Liver (tissue), 9 donors: ENCODE measurements around the gene BTBD1. TPM values are rescaled to one million over a fixed set of nuclear protein-coding genes. Genes with fewer than 3 reads are reported as not detected.

Experiments used
- DNase-seq: peaks from one replicate; pipeline ENCODE4 v3.0.0-alpha.2; 2017; ENCODE audit warnings: low spot score
- H3K27ac ChIP-seq, 2 donors: one replicate each; pipeline ENCODE4 v1.7.0; 2013; ENCODE audit warnings: inconsistent platforms in 2 of 2, low read length in 2 of 2, control low read depth in 1 of 2, low read depth in 1 of 2, mild to moderate bottlenecking in 1 of 2
- H3K27me3 ChIP-seq, 4 donors: one replicate each; pipeline versions ENCODE4 v1.6.1 to v1.7.0; 2013; ENCODE audit warnings: low read length in 3 of 4, inconsistent platforms in 1 of 4, mild to moderate bottlenecking in 1 of 4, moderate library complexity in 1 of 4; ENCODE audit not compliant: control insufficient read depth in 4 of 4, insufficient read depth in 4 of 4
- H3K36me3 ChIP-seq, 4 donors: one replicate each; pipeline versions ENCODE4 v1.6.1 to v1.7.0; 2013; ENCODE audit warnings: low read length in 3 of 4, mild to moderate bottlenecking in 3 of 4, low read depth in 1 of 4, moderate library complexity in 1 of 4; ENCODE audit not compliant: control insufficient read depth in 4 of 4, insufficient read depth in 3 of 4
- H3K4me1 ChIP-seq, 4 donors: one replicate each; pipeline versions ENCODE4 v1.6.1 to v1.7.0; 2013; ENCODE audit warnings: low read length in 3 of 4, mild to moderate bottlenecking in 3 of 4, moderate library complexity in 1 of 4; ENCODE audit not compliant: control insufficient read depth in 4 of 4, insufficient read depth in 4 of 4
- H3K4me3 ChIP-seq, 3 donors: one replicate each; pipeline versions ENCODE4 v1.6.1 to v1.7.0; 2013; ENCODE audit warnings: low read length in 3 of 3, control low read depth in 1 of 3, low read depth in 1 of 3, mild to moderate bottlenecking in 1 of 3
- H3K9ac ChIP-seq, 2 donors: one replicate each; pipeline ENCODE4 v1.7.0; 2013; ENCODE audit warnings: low read length in 2 of 2, mild to moderate bottlenecking in 2 of 2, moderate library complexity in 2 of 2, control low read depth in 1 of 2, low read depth in 1 of 2
- H3K9me3 ChIP-seq, 4 donors: one replicate each; pipeline versions ENCODE4 v1.6.1 to v1.7.0; 2013; ENCODE audit warnings: low read length in 3 of 4; ENCODE audit not compliant: control insufficient read depth in 4 of 4
- CTCF ChIP-seq: fragments of 150-350 bp; IDR thresholded peaks from 2 replicates; pipeline ENCODE4 v1.5.1; 2017; ENCODE audit warnings: improper control_type of control experiment, low read depth, low read length; ENCODE audit not compliant: missing input control
- EGR1 ChIP-seq, 2 donors: IDR thresholded peaks; 2 replicates each; pipeline ENCODE4 v1.6.1; 2016 to 2018; ENCODE audit warnings: antibody characterized with exemption in 2 of 2, low read depth in 2 of 2
- FOXA1 ChIP-seq: IDR thresholded peaks from 2 replicates; pipeline ENCODE4 v1.6.1; 2016; ENCODE audit warnings: antibody characterized with exemption
- FOXA2 ChIP-seq: IDR thresholded peaks from 2 replicates; pipeline ENCODE4 v1.6.1; 2016; ENCODE audit warnings: antibody characterized with exemption
- GABPA ChIP-seq, 2 donors: IDR thresholded peaks in 1 of 2; conservative IDR thresholded peaks in 1 of 2; 2 replicates each; pipeline ENCODE4 v1.6.1; 2016; ENCODE audit warnings: antibody characterized with exemption in 2 of 2, mild to moderate bottlenecking in 1 of 2, moderate library complexity in 1 of 2
- HNF4A ChIP-seq, 2 donors: conservative IDR thresholded peaks; 2 replicates each; pipeline ENCODE4 v1.6.1; 2016; ENCODE audit warnings: antibody characterized with exemption in 2 of 2, mild to moderate bottlenecking in 2 of 2
- HNF4G ChIP-seq: IDR thresholded peaks from 2 replicates; pipeline ENCODE4 v1.6.1; 2016; ENCODE audit warnings: antibody characterized with exemption
- JUND ChIP-seq, 2 donors: IDR thresholded peaks; 2 replicates each; pipeline ENCODE4 v1.6.1; 2016; ENCODE audit warnings: antibody characterized with exemption in 2 of 2
- NR2F2 ChIP-seq: IDR thresholded peaks from 2 replicates; pipeline ENCODE4 v1.6.1; 2016; ENCODE audit warnings: antibody characterized with exemption
- RAD21 ChIP-seq, 2 donors: IDR thresholded peaks; 2 replicates each; pipeline ENCODE4 v1.6.1; 2016; ENCODE audit warnings: antibody characterized with exemption in 2 of 2, mild to moderate bottlenecking in 2 of 2
- REST ChIP-seq: IDR thresholded peaks from 2 replicates; pipeline ENCODE4 v1.6.1; 2016; ENCODE audit warnings: antibody characterized with exemption, mild to moderate bottlenecking
- RXRA ChIP-seq, 2 donors: IDR thresholded peaks; 2 replicates each; pipeline ENCODE4 v1.6.1; 2017 to 2018; ENCODE audit warnings: antibody characterized with exemption in 2 of 2, mild to moderate bottlenecking in 1 of 2
- SP1 ChIP-seq: IDR thresholded peaks from 2 replicates; pipeline ENCODE4 v1.6.1; 2018; ENCODE audit warnings: antibody characterized with exemption, mild to moderate bottlenecking
- TAF1 ChIP-seq: conservative IDR thresholded peaks from 2 replicates; pipeline ENCODE4 v1.6.1; 2016; ENCODE audit warnings: antibody characterized with exemption, mild to moderate bottlenecking
- YY1 ChIP-seq: IDR thresholded peaks from 2 replicates; pipeline ENCODE4 v1.6.1; 2016; ENCODE audit warnings: antibody characterized with exemption, mild to moderate bottlenecking
- ZBTB33 ChIP-seq: IDR thresholded peaks from 2 replicates; pipeline ENCODE4 v1.6.1; 2016; ENCODE audit warnings: antibody characterized with exemption
- WGBS: extraction: QIAGEN DNeasy Blood & Tissue Kit; methylation state at CpG from one replicate; pipeline ENCODE4 v1.1.7; 2013; 5-methylcytosine and 5-hydroxymethylcytosine counted together
- polyA plus RNA-seq, 2 donors: library from polyadenylated mRNA; stranded (reverse) in 1 of 2; unstranded in 1 of 2; fragments of 200-250 nt in 1 of 2; fragments of >200 nt in 1 of 2; fragmentation: Nextera tagmentation in 1 of 2; extraction: Ambion mirVana in 1 of 2; gene quantifications; one replicate each; pipeline versions ENCODE4 v1.2.1 to v1.2.3, GENCODE V29; 2013 to 2015
- total RNA-seq, 2 donors: library from RNA; depleted of rRNA; stranded (reverse); fragments of >200 nt; gene quantifications; one replicate each; pipeline ENCODE4 v1.2.3, GENCODE V29; 2014
- TF ChIP-seq, protein P1 (sequence below): IDR thresholded peaks from 2 replicates; pipeline ENCODE4 v1.6.1; 2016; ENCODE audit warnings: antibody characterized with exemption
- TF ChIP-seq, protein P2 (sequence below): IDR thresholded peaks from 2 replicates; pipeline ENCODE4 v1.6.1; 2016; ENCODE audit warnings: antibody characterized with exemption
- donor health status: healthy.
- donor health status: healthy.
- donor health status: healthy.
- donor health status: healthy.
- donor health status: healthy.

The BTBD1 gene
- total and polyA plus RNA-seq, 4 donors = 8.6 to 43.9 (median 27.6) TPM

GRCh38 chr15:83111149-83111548 is 44.1 kb upstream of the BTBD1 start:
- no peak overlapping the region for H3K27ac ChIP-seq
- peaks cover 3 to 21% (median 5%) of the 10 kb centered on the region in 4 donors for H3K4me1 ChIP-seq
- H3K4me3 ChIP-seq = no peak overlapping the region

GRCh38 chr15:83110381-83110780 is 43.3 kb upstream of the BTBD1 start:
- peaks cover 3 to 21% (median 5%) of the 10 kb centered on the region in 4 donors for H3K4me1 ChIP-seq
- no peak overlapping the region for H3K4me3 ChIP-seq
- TF ChIP-seq, protein P1, sequence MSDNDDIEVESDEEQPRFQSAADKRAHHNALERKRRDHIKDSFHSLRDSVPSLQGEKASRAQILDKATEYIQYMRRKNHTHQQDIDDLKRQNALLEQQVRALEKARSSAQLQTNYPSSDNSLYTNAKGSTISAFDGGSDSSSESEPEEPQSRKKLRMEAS = no peak
- TF ChIP-seq ZBTB33 = no peak
- no peak for TF ChIP-seq GABPA (IDR thresholded peaks at IDR 0.05 in 1 of 2, conservative IDR thresholded peaks at IDR 0.05 in 1 of 2)
- TF ChIP-seq HNF4A (conservative IDR thresholded peaks at IDR 0.05) = no peak
- TF ChIP-seq RAD21 (IDR thresholded peaks at IDR 0.05) = no peak
- TF ChIP-seq HNF4G = no peak
- no peak for TF ChIP-seq FOXA2
- no peak for TF ChIP-seq YY1
- no peak for TF ChIP-seq CTCF
- no peak for TF ChIP-seq EGR1 (IDR thresholded peaks at IDR 0.05; ENCODE audit: low read depth in 2 of 2)
- no peak for TF ChIP-seq SP1
- TF ChIP-seq TAF1 = no peak
- TF ChIP-seq RXRA (IDR thresholded peaks at IDR 0.05) = no peak
- TF ChIP-seq JUND (IDR thresholded peaks at IDR 0.05) = no peak
- no peak for TF ChIP-seq NR2F2
- TF ChIP-seq FOXA1 = no peak
- TF ChIP-seq REST = no peak
- TF ChIP-seq, protein P2, sequence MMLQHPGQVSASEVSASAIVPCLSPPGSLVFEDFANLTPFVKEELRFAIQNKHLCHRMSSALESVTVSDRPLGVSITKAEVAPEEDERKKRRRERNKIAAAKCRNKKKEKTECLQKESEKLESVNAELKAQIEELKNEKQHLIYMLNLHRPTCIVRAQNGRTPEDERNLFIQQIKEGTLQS = no peak
- H3K27me3 ChIP-seq = peaks cover 0 to 4% (median 3%) of the 10 kb centered on the region in 4 donors
- 90% methylated on average over 3 of the region's 3 CpGs for WGBS
- H3K27ac ChIP-seq = no peak overlapping the region
- no peak overlapping the region for H3K9ac ChIP-seq
- no peaks in the 10 kb centered on the region for H3K9me3 ChIP-seq
- H3K36me3 ChIP-seq = no peaks in the 10 kb centered on the region
- DNase-seq = no peak

More at GRCh38 chr15:83111149-83111548, 44.1 kb upstream of the BTBD1 start:
- H3K9ac ChIP-seq = no peak overlapping the region
- 93% methylated on average over 3 of the region's 3 CpGs for WGBS
- DNase-seq = no peak
- no peaks in the 10 kb centered on the region for H3K9me3 ChIP-seq
- peaks cover 0 to 4% (median 3%) of the 10 kb centered on the region in 4 donors for H3K27me3 ChIP-seq
- no peak for TF ChIP-seq TAF1
- H3K36me3 ChIP-seq = no peaks in the 10 kb centered on the region
